HFF-Myc (cell line): Measurements from ENCODE around the gene NLGN1.
"Not testable (repeated sequence)": the region's sequence is repeated elsewhere in the genome, so short reads cannot be mapped to it uniquely, and the experiment has no call there.

Experiments used
- DNase-seq: peaks from one replicate; pipeline ENCODE4 v3.0.0-alpha.2; 2011; ENCODE audit warnings: low read depth; ENCODE audit errors: extremely low read depth
- H3K4me3 ChIP-seq: replicated peaks from 2 replicates; pipeline ENCODE4 v1.5.1; 2011; ENCODE audit warnings: low read depth, mild to moderate bottlenecking, control low read depth, low read length
- TF ChIP-seq, protein P1 (sequence below): IDR thresholded peaks from 2 replicates; pipeline ENCODE4 v1.5.1; 2012; ENCODE audit warnings: mild to moderate bottlenecking, low read depth, low read length, control low read depth; ENCODE audit errors: missing control alignments

The NLGN1 gene

DNA sequence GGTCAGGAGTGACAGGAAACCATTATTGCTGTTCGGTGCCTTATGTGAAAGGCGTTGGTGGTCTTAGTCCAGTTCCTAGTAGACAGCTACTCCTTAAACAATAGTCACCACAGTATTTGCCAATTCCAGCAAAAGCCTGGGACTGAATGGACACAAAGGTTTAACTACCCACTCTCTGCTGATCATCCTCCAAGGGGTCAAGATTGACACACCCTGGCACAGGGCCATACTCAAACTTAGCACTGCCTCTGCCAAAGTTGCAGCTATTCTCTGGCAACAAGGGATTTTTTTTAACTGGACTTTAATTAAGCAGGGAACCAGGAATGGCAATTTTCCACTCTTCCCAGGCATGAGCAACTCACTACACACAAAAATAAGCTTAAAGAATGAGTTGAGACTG is 193.9 kb downstream of the NLGN1 start:
- DNase-seq: no peak
- H3K4me3 ChIP-seq: no peak overlapping the region
- TF ChIP-seq, protein P1, sequence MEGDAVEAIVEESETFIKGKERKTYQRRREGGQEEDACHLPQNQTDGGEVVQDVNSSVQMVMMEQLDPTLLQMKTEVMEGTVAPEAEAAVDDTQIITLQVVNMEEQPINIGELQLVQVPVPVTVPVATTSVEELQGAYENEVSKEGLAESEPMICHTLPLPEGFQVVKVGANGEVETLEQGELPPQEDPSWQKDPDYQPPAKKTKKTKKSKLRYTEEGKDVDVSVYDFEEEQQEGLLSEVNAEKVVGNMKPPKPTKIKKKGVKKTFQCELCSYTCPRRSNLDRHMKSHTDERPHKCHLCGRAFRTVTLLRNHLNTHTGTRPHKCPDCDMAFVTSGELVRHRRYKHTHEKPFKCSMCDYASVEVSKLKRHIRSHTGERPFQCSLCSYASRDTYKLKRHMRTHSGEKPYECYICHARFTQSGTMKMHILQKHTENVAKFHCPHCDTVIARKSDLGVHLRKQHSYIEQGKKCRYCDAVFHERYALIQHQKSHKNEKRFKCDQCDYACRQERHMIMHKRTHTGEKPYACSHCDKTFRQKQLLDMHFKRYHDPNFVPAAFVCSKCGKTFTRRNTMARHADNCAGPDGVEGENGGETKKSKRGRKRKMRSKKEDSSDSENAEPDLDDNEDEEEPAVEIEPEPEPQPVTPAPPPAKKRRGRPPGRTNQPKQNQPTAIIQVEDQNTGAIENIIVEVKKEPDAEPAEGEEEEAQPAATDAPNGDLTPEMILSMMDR: no peak

DNA sequence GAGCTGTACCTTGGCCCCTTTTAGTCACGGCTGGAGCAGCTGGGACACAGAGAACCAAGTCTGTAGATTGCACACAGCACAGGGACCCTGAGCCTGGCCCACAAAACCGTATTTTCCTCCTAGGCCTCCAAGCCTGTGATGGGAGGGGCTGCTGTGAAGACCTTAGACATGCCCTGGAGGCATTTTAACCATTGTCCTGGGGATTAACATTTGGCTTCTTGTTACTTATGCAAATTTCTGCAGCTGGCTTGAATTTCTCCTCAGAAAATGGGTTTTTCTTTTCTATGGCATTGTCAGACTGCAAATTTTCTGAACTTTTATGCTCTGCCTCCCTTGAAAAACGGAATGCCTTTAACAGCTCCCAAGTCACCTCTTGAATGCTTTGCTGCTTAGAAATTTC is 197.3 kb downstream of the NLGN1 start:
- not testable (repeated sequence) for H3K4me3 ChIP-seq

DNA sequence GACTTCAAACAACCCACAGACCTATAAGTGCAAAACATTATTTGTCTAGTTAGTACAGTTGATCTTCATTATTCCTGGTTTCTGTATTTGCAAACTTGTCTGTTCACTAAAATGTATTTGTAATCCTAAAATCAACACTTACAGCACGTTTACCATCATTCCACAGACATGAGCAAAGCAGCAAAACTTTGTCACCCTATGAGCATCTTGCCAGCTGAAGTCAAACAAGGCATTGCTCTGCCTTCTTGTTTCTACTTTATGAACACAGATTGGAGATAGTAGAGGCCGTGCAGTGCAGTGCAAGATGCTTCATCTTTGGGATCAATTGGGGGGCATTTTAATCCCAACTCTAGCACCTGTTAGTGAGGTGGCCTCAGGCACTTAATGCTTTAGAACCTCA is 202.1 kb downstream of the NLGN1 start:
- TF ChIP-seq, protein P1: no peak
- no peak for DNase-seq
- H3K4me3 ChIP-seq: no peak overlapping the region

More for the DNA sequence above, 197.3 kb downstream of the NLGN1 start:
- DNase-seq: not testable (repeated sequence)

DNA sequence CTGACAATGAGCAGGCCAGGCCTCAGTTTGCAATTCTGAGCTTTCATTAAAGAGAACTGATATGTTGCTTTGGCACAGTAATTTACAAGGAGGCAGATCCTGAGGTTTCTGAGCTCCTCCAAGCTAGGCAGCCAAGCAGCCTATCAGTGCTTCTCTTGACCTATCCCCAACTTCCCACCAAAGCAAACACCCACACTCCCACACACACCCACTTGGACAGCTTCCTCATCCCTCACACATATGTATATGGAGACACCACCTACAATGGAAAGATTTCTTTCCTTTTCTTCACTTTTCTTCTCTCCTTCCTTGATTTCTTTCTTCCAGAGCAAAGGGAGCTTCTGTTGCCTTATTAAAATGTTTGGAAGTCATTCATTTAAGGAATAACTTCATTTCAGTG is 217.0 kb downstream of the NLGN1 start:
- no peak for DNase-seq
- TF ChIP-seq, protein P1: no peak
- no peak overlapping the region for H3K4me3 ChIP-seq

DNA sequence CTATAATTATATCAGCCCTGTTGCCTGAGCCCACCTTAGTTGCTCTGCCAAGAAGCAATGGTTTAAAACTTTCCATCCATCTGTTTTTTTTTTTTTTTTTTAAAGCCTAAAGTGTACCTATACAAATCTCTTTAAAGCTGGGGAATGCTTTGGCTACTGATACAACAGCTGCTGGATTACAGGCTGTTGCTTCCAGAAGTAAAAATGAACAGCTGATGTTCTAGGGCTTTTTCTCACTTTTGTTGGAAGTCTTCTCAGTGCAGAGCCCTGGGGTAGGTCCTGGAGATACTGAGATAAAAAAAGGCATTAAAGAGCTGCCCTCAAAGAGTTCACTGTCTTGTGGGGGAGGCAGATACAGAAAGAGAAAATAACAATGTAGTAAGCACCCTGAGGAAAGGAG is 218.1 kb downstream of the NLGN1 start:
- TF ChIP-seq, protein P1: no peak

DNA sequence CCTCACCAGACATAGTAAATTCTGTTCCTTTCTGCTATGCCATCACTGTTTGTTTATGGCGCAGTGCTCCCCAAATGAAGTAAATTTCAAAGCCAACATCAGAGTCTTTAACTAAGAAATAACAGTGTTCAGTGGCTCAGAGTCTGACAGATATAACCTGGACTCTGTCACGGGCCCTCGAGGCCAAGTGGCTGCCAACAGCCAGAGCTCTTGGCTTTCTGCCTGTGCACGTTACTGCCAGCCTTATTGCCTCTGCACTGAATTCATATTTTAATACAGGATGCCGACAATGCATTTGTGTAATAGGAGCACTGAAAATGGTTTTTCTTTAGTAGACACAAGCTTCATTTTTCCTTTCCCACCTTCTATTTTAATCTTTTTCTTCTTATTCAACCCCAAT is 219.9 kb downstream of the NLGN1 start:
- no peak for DNase-seq
- TF ChIP-seq, protein P1: no peak
- H3K4me3 ChIP-seq: no peak overlapping the region

More for the DNA sequence above, 218.1 kb downstream of the NLGN1 start:
- no peak overlapping the region for H3K4me3 ChIP-seq
- no peak for DNase-seq

DNA sequence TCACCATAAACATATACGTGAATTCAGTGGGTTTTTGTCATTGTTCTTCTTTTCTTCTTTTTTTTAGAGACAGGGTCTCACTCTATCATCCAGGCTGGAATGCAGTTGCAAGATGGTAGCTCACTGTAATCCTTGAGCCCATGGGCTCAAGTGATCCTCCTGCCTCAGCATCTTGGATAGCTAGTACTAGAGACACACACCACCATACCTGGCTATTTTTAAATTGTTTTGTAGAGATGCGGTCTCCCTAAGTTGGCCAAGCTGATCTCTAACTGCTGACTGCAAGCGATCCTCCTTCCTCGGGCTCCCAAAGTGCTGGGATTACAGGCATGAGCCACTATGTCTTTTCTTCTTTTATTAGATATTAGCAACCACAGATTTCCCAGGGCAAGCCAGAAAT is 220.6 kb downstream of the NLGN1 start:
- H3K4me3 ChIP-seq: no peak overlapping the region
- TF ChIP-seq, protein P1: no peak
- no peak for DNase-seq

DNA sequence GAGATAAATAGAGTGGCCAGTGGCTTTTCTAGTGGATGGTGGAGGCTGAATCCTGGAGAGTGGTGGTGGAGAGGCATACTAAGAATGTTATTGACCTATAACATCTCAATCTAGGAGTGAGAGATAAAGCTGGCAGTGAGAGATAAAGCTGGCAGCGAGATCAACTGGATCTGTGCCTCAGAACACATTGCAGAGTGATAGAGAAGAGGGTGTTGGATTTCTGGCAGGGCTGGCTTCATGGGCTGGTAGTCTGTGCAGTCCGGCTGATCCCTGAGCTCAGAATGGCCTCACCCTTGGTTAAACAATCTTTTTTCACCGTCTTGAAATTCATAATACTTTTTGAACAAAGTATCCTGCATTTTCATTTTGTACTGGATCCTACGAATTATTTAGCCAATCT is 221.2 kb downstream of the NLGN1 start:
- no peak overlapping the region for H3K4me3 ChIP-seq
- no peak for DNase-seq
- TF ChIP-seq, protein P1: no peak
